Pancreas (tissue), 10 donors: ENCODE data around the gene DCDC2C. TPM values are rescaled to one million over a fixed set of nuclear protein-coding genes. Genes with fewer than 3 reads are reported as not detected.
A peak's percentile ranks its signal among the peaks of the same experiment; 100 is the strongest.

Experiments used
- ATAC-seq, 4 donors: fragments of 200-7000 bp; cut with Tn5 transposase; one replicate each; pipeline versions ENCODE4 v1.8.0 to v1.9.1; 2020; ENCODE audit warnings: mild to moderate bottlenecking in 4 of 4, moderate library complexity in 4 of 4
- DNase-seq, 6 donors: peaks; one replicate each; pipeline ENCODE4 v3.0.0-alpha.2; 2020
- FAIRE-seq: peaks from 2 replicates; lab custom pipeline; 2012; peaks lifted over from hg19 to GRCh38; lab: Jason Lieb, UNC
- H3K27ac ChIP-seq, 4 donors: fragments of 200-600 bp; sonication (generic); 1 replicate in 3 of 4; 2 replicates in 1 of 4; pipeline versions ENCODE4 v1.5.0 to v1.8.0; 2020
- H3K27me3 ChIP-seq, 4 donors: fragments of 200-600 bp; one replicate each; pipeline ENCODE4 v1.8.0; 2021
- H3K36me3 ChIP-seq, 3 donors: fragments of 200-600 bp; sonication (generic) in 1 of 3; one replicate each; pipeline versions ENCODE4 v1.5.0 to v1.8.0; 2020 to 2021
- H3K4me1 ChIP-seq, 3 donors: fragments of 200-600 bp; one replicate each; pipeline ENCODE4 v1.8.0; 2021
- H3K4me3 ChIP-seq, 4 donors: fragments of 200-600 bp; sonication (generic) in 2 of 4; one replicate each; pipeline versions ENCODE4 v1.5.0 to v1.8.0; 2020 to 2021
- H3K9me3 ChIP-seq, 4 donors: fragments of 200-600 bp; one replicate each; pipeline ENCODE4 v1.8.0; 2021
- CTCF ChIP-seq, 4 donors: fragments of 200-600 bp; sonication (generic) in 3 of 4; IDR thresholded peaks; one replicate each; pipeline versions ENCODE4 v1.5.0 to v1.8.0; 2021; ENCODE audit warnings: antibody characterized with exemption in 4 of 4
- WGBS, 2 donors: extraction: QIAGEN DNeasy Blood & Tissue Kit; methylation state at CpG; one replicate each; pipeline ENCODE4 v1.1.7; 2013; 5-methylcytosine and 5-hydroxymethylcytosine counted together
- intact Hi-C, 3 donors: fragments of 100-400 bp; cut with DNase I; formaldehyde crosslinking; loops; one replicate each; pipeline versions ENCODE4 v1.11.1 to v1.14.2; 2022
- polyA plus RNA-seq, 2 donors: library from polyadenylated mRNA; stranded (reverse); fragments of 200-250 nt; gene quantifications; one replicate each; pipeline ENCODE4 v1.2.3, GENCODE V29; 2013
- total RNA-seq, 6 donors: library from RNA; stranded (reverse); fragmentation: NEBNext Ultra II Directional in 4 of 6; extraction: Animal tissue kit (Norgen Biotek cat#: 25700) in 4 of 6; gene quantifications; one replicate each; pipeline versions ENCODE4 v1.2.1 to v1.2.4, GENCODE V29; 2021 to 2023
- donor health status: healthy with polysubstance abuse.
- donor health status: DM: no; HTN: no; CAD: no; lungs with moderate emphysema.
- donor health status: DM: no; HTN: no; CAD: no.
- donor health status: control.
- donor health status: control.
- donor health status: Bipolar disorder and iron deficiency.
- donor health status: DM: yes; HTN: yes; CAD: no.
- donor health status: DM: no; HTN: no; CAD: no.
- donor health status: DM: no; HTN: no; CAD: no.
- donor health status: DM: yes; HTN: yes; CAD: no.

DCDC2C gene
- total and polyA plus RNA-seq, 8 donors = not detected

GRCh38 chr2:3753561-3753960, 50.2 kb downstream of the DCDC2C start:
- ATAC-seq (no peak), DNase-seq (no peak), FAIRE-seq (no peak)
- Histone ChIP-seq H3K9me3 (no peaks in the 10 kb centered on the region), H3K4me1 (no peaks in the 10 kb centered on the region), H3K36me3 (no peaks in the 10 kb centered on the region), H3K4me3 (no peak overlapping the region), H3K27ac (no peak overlapping the region), H3K27me3 (no peaks in the 10 kb centered on the region)
- intact Hi-C loops = no loop called here
- TF ChIP-seq CTCF (IDR thresholded peaks at IDR 0.05) = no peak
- WGBS, 2 donors = 56 to 75% methylated on average over 8 of the region's 8 CpGs

GRCh38 chr2:3754280-3754679, 50.9 kb downstream of the DCDC2C start:
- DNase-seq = no peak
- H3K9me3 ChIP-seq = no peaks in the 10 kb centered on the region
- WGBS, 2 donors = 32 to 34% methylated on average over 5 of the region's 5 CpGs
- no peaks in the 10 kb centered on the region for H3K36me3 ChIP-seq
- H3K27me3 ChIP-seq = no peaks in the 10 kb centered on the region
- intact Hi-C loops = no loop called here
- no peak overlapping the region for H3K4me3 ChIP-seq
- H3K27ac ChIP-seq = no peak overlapping the region
- FAIRE-seq = no peak
- no peak for ATAC-seq
- no peak for TF ChIP-seq CTCF (IDR thresholded peaks at IDR 0.05)
- H3K4me1 ChIP-seq = no peaks in the 10 kb centered on the region

- H3K27ac ChIP-seq = no peak overlapping the region
- DNase-seq (no peak), ATAC-seq (no peak), FAIRE-seq (no peak)
- intact Hi-C loops = no loop called here
- no peak overlapping the region for H3K4me3 ChIP-seq
- no peaks in the 10 kb centered on the region for H3K27me3 ChIP-seq
- no peaks in the 10 kb centered on the region for H3K4me1 ChIP-seq
- H3K36me3 ChIP-seq = no peaks in the 10 kb centered on the region
- TF ChIP-seq CTCF (IDR thresholded peaks at IDR 0.05) = no peak
- H3K9me3 ChIP-seq = no peaks in the 10 kb centered on the region
- 67 to 75% methylated on average over 3 of the region's 3 CpGs for WGBS, 2 donors
These were observed 51.4 kb downstream of the DCDC2C start for GRCh38 chr2:3754795-3755194.

GRCh38 chr2:3755277-3755676, 51.9 kb downstream of the DCDC2C start:
- DNase-seq (no peak), ATAC-seq (no peak), FAIRE-seq (no peak)
- intact Hi-C loops = no loop called here
- Histone ChIP-seq H3K27ac (no peak overlapping the region), H3K4me1 (no peaks in the 10 kb centered on the region), H3K4me3 (no peak overlapping the region), H3K27me3 (no peaks in the 10 kb centered on the region), H3K36me3 (no peaks in the 10 kb centered on the region), H3K9me3 (no peaks in the 10 kb centered on the region)
- WGBS, 2 donors = 50 to 65% methylated on average over 3 of the region's 3 CpGs
- TF ChIP-seq CTCF (IDR thresholded peaks at IDR 0.05) = no peak

- 6 to 9% methylated on average over 8 of the region's 8 CpGs for WGBS, 2 donors
- no peaks in the 10 kb centered on the region for H3K36me3 ChIP-seq
- H3K27me3 ChIP-seq = no peaks in the 10 kb centered on the region
- DNase-seq (no peak), FAIRE-seq (no peak), ATAC-seq (peak in 2 of 4 donors; percentile 44 to 46)
- H3K4me3 ChIP-seq = no peak overlapping the region
- H3K27ac ChIP-seq = no peak overlapping the region
- no peaks in the 10 kb centered on the region for H3K4me1 ChIP-seq
- intact Hi-C loops = no loop called here
- TF ChIP-seq CTCF (IDR thresholded peaks at IDR 0.05) = no peak
- H3K9me3 ChIP-seq = no peaks in the 10 kb centered on the region
These were observed 52.9 kb downstream of the DCDC2C start for GRCh38 chr2:3756306-3756705.
